Subcutaneous adipose tissue (tissue), 4 donors: ENCODE results near the gene EGR2. TPM values are rescaled to one million over a fixed set of nuclear protein-coding genes. Genes with fewer than 3 reads are reported as not detected.

Experiments
- total RNA-seq, 4 donors: library from RNA; depleted of rRNA; stranded (reverse); fragments of >200 nt; gene quantifications; one replicate each; pipeline ENCODE4 v1.1.0, GENCODE V29; 2016
- TF ChIP-seq, protein P1 (sequence below): fragments of 450-650 bp; IDR thresholded peaks from one replicate; pipeline ENCODE4 v1.5.1; 2016; ENCODE audit warnings: low read depth, mild to moderate bottlenecking, control low read depth, antibody characterized with exemption, moderate library complexity

Gene EGR2
- total RNA-seq, 4 donors from 2014 or later, result 0.38 to 5.6 (median 0.98) TPM; not detected in 1

DNA sequence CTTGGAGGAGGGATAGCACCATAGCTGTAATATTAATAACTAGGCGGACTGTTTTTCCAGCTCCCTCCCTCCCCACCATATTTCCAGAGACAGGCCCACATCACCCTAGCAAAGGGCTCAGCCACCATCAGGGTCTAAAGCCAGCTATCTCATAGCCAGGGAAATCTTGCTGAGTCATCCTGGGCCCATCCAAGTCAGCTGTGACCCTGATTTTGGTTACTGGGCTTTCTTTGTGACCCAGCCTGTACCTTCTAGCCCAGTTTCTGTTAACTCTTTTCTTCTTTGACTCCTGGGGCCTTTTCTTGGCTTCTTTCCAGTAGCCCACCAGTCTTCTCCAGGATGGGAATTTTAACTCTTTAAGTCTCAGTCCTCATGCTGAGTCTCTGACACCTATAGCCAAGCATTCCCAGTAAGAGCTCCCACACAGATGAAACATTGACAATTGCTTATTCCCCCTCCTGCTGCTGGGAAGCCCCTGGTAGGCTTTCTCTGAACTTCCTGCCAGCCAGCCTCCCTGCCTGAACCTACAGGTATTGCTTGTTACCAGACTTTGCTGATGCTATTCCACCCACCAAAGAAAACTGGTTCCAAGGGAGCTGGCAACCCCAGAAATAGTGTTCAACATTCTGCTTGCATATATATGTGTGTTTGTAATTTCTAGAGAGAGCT, 46.5 kb downstream of the EGR2 start:
- TF ChIP-seq, protein P1, sequence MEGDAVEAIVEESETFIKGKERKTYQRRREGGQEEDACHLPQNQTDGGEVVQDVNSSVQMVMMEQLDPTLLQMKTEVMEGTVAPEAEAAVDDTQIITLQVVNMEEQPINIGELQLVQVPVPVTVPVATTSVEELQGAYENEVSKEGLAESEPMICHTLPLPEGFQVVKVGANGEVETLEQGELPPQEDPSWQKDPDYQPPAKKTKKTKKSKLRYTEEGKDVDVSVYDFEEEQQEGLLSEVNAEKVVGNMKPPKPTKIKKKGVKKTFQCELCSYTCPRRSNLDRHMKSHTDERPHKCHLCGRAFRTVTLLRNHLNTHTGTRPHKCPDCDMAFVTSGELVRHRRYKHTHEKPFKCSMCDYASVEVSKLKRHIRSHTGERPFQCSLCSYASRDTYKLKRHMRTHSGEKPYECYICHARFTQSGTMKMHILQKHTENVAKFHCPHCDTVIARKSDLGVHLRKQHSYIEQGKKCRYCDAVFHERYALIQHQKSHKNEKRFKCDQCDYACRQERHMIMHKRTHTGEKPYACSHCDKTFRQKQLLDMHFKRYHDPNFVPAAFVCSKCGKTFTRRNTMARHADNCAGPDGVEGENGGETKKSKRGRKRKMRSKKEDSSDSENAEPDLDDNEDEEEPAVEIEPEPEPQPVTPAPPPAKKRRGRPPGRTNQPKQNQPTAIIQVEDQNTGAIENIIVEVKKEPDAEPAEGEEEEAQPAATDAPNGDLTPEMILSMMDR, result no peak

DNA sequence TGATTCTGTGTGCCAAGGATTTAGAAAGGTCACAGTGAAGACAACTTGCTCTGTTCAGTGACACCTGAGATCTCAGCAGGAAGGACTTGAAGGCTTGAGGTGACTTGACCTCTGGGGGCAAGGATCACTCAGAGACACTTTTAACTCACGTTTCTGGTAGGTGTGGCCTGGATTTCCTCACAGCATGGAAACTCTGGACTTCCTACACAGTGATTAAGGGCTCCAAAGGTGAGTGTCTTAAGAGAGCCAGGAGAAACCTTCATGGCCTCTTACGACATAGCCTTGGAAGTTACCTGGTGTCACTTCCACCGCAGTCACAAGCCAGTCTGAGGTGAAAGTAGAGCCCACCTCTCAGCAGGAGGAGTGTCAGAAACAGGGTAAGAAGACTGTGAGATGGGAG, 49.8 kb downstream of the EGR2 start:
- TF ChIP-seq, protein P1, result no peak

DNA sequence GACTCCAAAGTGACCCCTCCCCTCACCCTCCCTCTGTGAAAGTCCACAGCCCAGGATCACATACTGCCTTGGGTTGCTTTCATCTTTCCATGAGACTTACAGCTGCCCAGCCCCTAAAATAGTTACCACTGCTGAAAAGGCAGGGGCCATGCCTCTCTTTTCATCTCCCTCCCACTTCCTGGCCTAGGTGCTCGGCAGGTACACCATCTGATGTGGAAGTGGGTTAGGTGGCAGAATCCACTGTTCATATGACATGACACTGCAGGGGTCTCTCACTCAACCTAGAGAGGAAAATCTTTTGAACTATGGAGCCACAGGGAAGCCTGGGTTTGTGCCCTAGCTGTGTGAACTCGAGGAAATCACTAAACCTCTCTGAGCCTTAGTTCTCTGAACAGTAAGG, 50.4 kb downstream of the EGR2 start:
- TF ChIP-seq, protein P1, result no peak

DNA sequence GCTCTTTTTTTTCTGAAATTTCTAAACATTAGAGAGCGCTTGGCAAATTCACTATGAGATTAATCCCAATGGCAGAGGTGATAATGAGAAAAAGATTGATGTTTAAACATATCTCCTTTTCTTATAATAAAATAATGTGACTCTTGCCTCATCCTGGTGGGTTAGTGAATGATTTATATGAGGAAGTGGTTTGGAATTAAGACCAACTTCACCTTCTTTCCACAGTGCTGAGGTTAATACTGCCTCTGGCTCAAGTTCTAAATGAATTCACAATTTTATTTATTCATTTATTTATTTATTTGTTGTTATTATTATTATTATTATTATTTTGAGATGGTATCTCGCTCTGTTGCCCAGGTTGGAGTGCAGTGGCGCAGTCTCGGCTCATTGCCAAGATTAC, 52.2 kb downstream of the EGR2 start:
- TF ChIP-seq, protein P1, result no peak

DNA sequence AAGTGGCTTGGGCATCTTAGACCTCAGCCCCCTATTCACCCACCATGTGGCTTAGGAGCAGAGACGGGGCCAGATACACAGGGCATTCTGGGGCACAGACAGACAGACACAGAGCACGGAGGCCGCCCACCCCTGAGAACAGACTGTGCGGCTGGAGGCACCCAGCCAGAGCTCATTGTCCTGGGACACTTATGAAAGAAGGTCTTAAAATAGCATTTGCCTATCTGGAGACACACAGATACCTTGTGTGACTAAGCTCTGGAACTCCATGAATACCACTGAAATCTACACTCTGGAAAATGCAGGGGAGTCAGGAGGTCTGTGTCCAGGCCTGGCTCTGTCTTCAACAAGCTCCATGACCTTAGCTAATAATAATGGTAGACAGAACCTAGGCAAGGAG, 53.0 kb downstream of the EGR2 start:
- TF ChIP-seq, protein P1, result no peak

Other genes starting within 250 kb of the EGR2 start
- 10 to 100 TPM; 13.4 to 21.2 (median 17.0) TPM for gene ADO, start 11.6 kb downstream of the EGR2 start, total RNA-seq